ENCODE data around the gene USP35.

- TF ChIP-seq REST (IDR thresholded peaks at IDR 0.05; ENCODE audit: low read depth) (no peak), EP300 (IDR thresholded peaks at IDR 0.05; ENCODE audit: borderline replicate concordance) (no peak)
Observed at GRCh38 chr11:78262691-78263090, 74.0 kb downstream of the USP35 start.
